Pancreas (tissue), 10 donors: ENCODE data around the gene RNF150. TPM values are rescaled to one million over a fixed set of nuclear protein-coding genes. Genes with fewer than 3 reads are reported as not detected.

ENCODE experiments used
- ATAC-seq, 4 donors: fragments of 200-7000 bp; cut with Tn5 transposase; one replicate each; pipeline versions ENCODE4 v1.8.0 to v1.9.1; 2020; ENCODE audit warnings: mild to moderate bottlenecking in 4 of 4, moderate library complexity in 4 of 4
- DNase-seq, 6 donors: peaks; one replicate each; pipeline ENCODE4 v3.0.0-alpha.2; 2020
- FAIRE-seq: peaks from 2 replicates; lab custom pipeline; 2012; peaks lifted over from hg19 to GRCh38; lab: Jason Lieb, UNC
- H3K27ac ChIP-seq, 4 donors: fragments of 200-600 bp; sonication (generic); 1 replicate in 3 of 4; 2 replicates in 1 of 4; pipeline versions ENCODE4 v1.5.0 to v1.8.0; 2020
- H3K27me3 ChIP-seq, 4 donors: fragments of 200-600 bp; one replicate each; pipeline ENCODE4 v1.8.0; 2021
- H3K36me3 ChIP-seq, 3 donors: fragments of 200-600 bp; sonication (generic) in 1 of 3; one replicate each; pipeline versions ENCODE4 v1.5.0 to v1.8.0; 2020 to 2021
- H3K4me1 ChIP-seq, 3 donors: fragments of 200-600 bp; one replicate each; pipeline ENCODE4 v1.8.0; 2021
- H3K4me3 ChIP-seq, 4 donors: fragments of 200-600 bp; sonication (generic) in 2 of 4; one replicate each; pipeline versions ENCODE4 v1.5.0 to v1.8.0; 2020 to 2021
- H3K9me3 ChIP-seq, 4 donors: fragments of 200-600 bp; one replicate each; pipeline ENCODE4 v1.8.0; 2021
- WGBS, 2 donors: extraction: QIAGEN DNeasy Blood & Tissue Kit; methylation state at CpG; one replicate each; pipeline ENCODE4 v1.1.7; 2013; 5-methylcytosine and 5-hydroxymethylcytosine counted together
- intact Hi-C, 3 donors: fragments of 100-400 bp; cut with DNase I; formaldehyde crosslinking; loops; one replicate each; pipeline versions ENCODE4 v1.11.1 to v1.14.2; 2022
- polyA plus RNA-seq, 2 donors: library from polyadenylated mRNA; stranded (reverse); fragments of 200-250 nt; gene quantifications; one replicate each; pipeline ENCODE4 v1.2.3, GENCODE V29; 2013
- total RNA-seq, 6 donors: library from RNA; stranded (reverse); fragmentation: NEBNext Ultra II Directional in 4 of 6; extraction: Animal tissue kit (Norgen Biotek cat#: 25700) in 4 of 6; gene quantifications; one replicate each; pipeline versions ENCODE4 v1.2.1 to v1.2.4, GENCODE V29; 2021 to 2023
- TF ChIP-seq, protein P1 (sequence below), 4 donors: fragments of 200-600 bp; sonication (generic) in 3 of 4; IDR thresholded peaks; one replicate each; pipeline versions ENCODE4 v1.5.0 to v1.8.0; 2021; ENCODE audit warnings: antibody characterized with exemption in 4 of 4
- donor health status: healthy with polysubstance abuse.
- donor health status: DM: no; HTN: no; CAD: no; lungs with moderate emphysema.
- donor health status: DM: no; HTN: no; CAD: no.
- donor health status: control.
- donor health status: control.
- donor health status: Bipolar disorder and iron deficiency.
- donor health status: DM: yes; HTN: yes; CAD: no.
- donor health status: DM: no; HTN: no; CAD: no.
- donor health status: DM: no; HTN: no; CAD: no.
- donor health status: DM: yes; HTN: yes; CAD: no.

Gene RNF150
- total and polyA plus RNA-seq, 8 donors: 0.53 to 4.1 (median 2.5) TPM

DNA sequence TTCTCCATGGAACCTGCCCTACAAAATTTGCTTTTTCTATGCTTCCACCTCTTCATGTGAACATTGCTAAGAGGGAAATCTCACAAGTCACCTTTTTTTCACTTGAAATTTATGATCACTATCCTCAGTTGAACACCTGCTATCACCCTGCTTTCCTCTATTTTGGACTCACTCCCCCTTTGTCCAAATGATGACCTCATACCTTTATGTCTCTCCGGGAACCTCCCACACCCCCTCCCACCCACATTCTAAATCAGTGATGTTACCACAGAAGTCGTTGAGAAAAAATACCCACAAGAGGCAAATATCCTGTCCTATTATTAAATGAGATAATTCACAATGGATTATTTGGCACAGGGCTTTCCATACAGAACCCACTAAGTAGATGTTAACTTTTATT is 156.5 kb downstream of the RNF150 start:
- TF ChIP-seq, protein P1, sequence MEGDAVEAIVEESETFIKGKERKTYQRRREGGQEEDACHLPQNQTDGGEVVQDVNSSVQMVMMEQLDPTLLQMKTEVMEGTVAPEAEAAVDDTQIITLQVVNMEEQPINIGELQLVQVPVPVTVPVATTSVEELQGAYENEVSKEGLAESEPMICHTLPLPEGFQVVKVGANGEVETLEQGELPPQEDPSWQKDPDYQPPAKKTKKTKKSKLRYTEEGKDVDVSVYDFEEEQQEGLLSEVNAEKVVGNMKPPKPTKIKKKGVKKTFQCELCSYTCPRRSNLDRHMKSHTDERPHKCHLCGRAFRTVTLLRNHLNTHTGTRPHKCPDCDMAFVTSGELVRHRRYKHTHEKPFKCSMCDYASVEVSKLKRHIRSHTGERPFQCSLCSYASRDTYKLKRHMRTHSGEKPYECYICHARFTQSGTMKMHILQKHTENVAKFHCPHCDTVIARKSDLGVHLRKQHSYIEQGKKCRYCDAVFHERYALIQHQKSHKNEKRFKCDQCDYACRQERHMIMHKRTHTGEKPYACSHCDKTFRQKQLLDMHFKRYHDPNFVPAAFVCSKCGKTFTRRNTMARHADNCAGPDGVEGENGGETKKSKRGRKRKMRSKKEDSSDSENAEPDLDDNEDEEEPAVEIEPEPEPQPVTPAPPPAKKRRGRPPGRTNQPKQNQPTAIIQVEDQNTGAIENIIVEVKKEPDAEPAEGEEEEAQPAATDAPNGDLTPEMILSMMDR (IDR thresholded peaks at IDR 0.05): no peak
- H3K4me3 ChIP-seq: no peak overlapping the region
- intact Hi-C loops: no loop called here
- H3K27me3 ChIP-seq: no peaks in the 10 kb centered on the region
- 58 to 89% methylated on average over 2 of the region's 2 CpGs for WGBS, 2 donors
- H3K9me3 ChIP-seq: no peaks in the 10 kb centered on the region
- no peaks in the 10 kb centered on the region for H3K36me3 ChIP-seq
- FAIRE-seq (no peak), ATAC-seq (no peak), DNase-seq (no peak)
- H3K4me1 ChIP-seq: no peaks in the 10 kb centered on the region
- H3K27ac ChIP-seq: no peak overlapping the region

DNA sequence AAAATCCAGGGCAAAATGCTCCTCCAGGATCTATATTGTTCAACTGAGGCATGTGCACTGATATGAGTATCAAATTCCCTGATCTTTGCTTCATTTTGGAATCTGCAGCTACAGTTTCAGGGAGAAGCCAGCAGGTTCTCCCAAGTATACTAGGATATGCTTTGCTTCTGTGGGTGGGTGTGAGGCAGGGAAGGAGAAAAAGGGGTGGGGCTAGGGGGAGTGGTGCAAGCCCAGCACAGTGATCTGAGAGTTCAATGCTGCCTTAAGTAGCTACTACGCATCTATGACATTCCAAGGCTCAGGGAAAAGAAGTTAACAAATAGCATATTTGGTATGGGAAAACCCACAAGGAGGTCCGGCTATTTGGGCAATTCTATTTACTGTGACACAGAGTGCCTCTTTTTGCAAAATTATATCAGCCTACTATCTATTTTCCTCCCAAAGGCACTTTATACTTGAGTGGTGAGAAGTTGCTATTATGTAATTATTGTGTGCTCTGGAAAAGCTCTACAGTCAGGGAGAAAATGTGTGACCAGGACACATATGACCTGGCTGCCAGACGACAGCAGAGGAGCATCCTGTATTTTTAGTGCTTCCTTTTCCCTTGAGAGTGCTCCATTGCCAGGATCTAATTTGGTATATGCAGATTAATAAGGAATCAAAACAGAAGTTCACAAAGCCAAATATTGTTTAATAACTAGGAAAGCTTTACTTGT is 162.0 kb downstream of the RNF150 start:
- Histone ChIP-seq H3K27ac (no peak overlapping the region), H3K4me1 (no peaks in the 10 kb centered on the region), H3K36me3 (no peaks in the 10 kb centered on the region), H3K9me3 (no peaks in the 10 kb centered on the region), H3K27me3 (no peaks in the 10 kb centered on the region), H3K4me3 (no peak overlapping the region)
- FAIRE-seq (no peak), ATAC-seq (no peak), DNase-seq (no peak)
- intact Hi-C loops: no loop called here
- TF ChIP-seq, protein P1 (IDR thresholded peaks at IDR 0.05): no peak
- WGBS, 2 donors: 74 to 89% methylated on average over 3 of the region's 3 CpGs

DNA sequence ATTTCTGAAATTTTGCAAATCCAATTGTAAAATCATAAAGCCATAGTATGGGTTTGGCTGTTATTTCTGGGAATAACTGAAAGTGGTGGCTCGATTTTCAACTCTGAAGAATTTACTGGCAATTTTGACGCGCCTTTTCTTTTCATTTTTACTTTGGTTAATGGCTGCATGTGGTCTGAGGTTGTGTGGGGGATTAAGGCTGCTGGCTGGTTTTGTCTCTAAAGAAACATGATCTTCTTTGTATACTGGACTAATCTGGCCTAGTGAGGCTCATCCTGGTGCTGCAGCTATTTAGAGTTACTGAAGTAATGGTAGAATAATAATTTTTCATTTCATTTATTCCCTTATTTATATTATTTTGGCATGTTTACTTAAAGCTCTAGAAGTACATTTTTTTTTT is 164.0 kb downstream of the RNF150 start:
- Histone ChIP-seq H3K27ac (no peak overlapping the region), H3K4me1 (no peaks in the 10 kb centered on the region), H3K9me3 (no peaks in the 10 kb centered on the region), H3K4me3 (no peak overlapping the region), H3K27me3 (no peaks in the 10 kb centered on the region), H3K36me3 (no peaks in the 10 kb centered on the region)
- no peak for FAIRE-seq
- TF ChIP-seq, protein P1 (IDR thresholded peaks at IDR 0.05): no peak
- whole genome bisulfite sequencing, 2 donors: 84 to 86% methylated on average over 3 of the region's 3 CpGs
- DNase-seq: no peak
- no peak for ATAC-seq
- intact Hi-C loops: no loop called here

DNA sequence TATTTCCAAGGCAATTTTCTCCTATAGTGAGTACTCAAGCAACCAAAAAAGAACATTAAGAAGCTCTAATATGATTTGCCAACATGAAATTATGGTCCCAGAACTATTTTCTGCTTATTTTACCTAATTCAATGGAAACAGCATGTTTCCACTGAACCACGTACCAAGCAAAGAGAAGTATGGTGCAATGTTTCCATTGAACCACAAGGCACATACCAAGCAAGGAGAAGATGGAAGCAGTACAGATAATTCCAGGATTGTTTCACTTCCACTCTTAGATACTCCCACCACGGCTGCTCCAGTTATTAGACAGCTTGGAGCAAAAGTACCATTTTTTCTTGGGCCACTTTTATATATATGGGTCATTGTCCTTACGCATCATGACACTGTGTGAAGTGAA is 164.9 kb downstream of the RNF150 start:
- H3K9me3 ChIP-seq: no peaks in the 10 kb centered on the region
- FAIRE-seq: no peak
- H3K27ac ChIP-seq: no peak overlapping the region
- no peaks in the 10 kb centered on the region for H3K36me3 ChIP-seq
- no peaks in the 10 kb centered on the region for H3K4me1 ChIP-seq
- no peak overlapping the region for H3K4me3 ChIP-seq
- TF ChIP-seq, protein P1 (IDR thresholded peaks at IDR 0.05): no peak
- WGBS, 2 donors: 85 to 98% methylated on average over 3 of the region's 3 CpGs
- H3K27me3 ChIP-seq: no peaks in the 10 kb centered on the region
- no peak for ATAC-seq
- DNase-seq: no peak
- intact Hi-C loops: no loop called here

DNA sequence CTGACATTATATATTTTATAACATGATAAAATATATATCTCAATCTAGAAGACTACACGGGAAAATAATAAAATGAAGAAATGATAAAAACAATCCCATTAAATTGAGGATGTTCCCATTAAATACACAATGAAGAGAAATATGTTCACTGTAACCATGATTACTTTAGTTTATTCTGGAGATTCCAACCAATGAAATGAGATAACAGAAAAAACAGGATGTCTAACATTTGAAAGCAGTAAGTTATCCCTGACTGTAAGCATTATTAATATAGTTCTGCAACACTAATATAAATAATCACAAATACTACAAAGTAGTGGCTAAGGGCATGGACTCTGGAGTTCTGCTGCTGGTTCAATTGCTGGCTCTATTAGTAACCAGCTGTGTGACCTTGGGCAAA is 169.4 kb downstream of the RNF150 start:
- H3K4me3 ChIP-seq: no peak overlapping the region
- FAIRE-seq: no peak
- TF ChIP-seq, protein P1 (IDR thresholded peaks at IDR 0.05): no peak
- intact Hi-C loops: no loop called here
- H3K36me3 ChIP-seq: no peaks in the 10 kb centered on the region
- 86 to 91% methylated on average over 1 of the region's 1 CpG for WGBS, 2 donors
- no peak overlapping the region for H3K27ac ChIP-seq
- H3K27me3 ChIP-seq: no peaks in the 10 kb centered on the region
- DNase-seq: no peak
- H3K4me1 ChIP-seq: no peaks in the 10 kb centered on the region
- H3K9me3 ChIP-seq: no peaks in the 10 kb centered on the region
- no peak for ATAC-seq
